Ovary (tissue), 9 donors: Measurements from ENCODE around the gene TSPAN6. TPM values are rescaled to one million over a fixed set of nuclear protein-coding genes. Genes with fewer than 3 reads are reported as not detected.

Experiments
- DNase-seq, 5 donors: peaks; one replicate each; pipeline ENCODE4 v3.0.0-alpha.2; 2019 to 2020
- H3K27ac ChIP-seq, 2 donors: fragments of 200-600 bp; one replicate each; pipeline versions ENCODE4 v1.5.1 to v1.8.0; 2019 to 2022
- H3K27me3 ChIP-seq: fragments of 200-600 bp; one replicate; pipeline ENCODE4 v1.8.0; 2022
- H3K36me3 ChIP-seq: fragments of 200-600 bp; sonication (generic); one replicate; pipeline ENCODE4 v1.5.1; 2019
- H3K4me1 ChIP-seq: one replicate; pipeline ENCODE4 v1.8.1; 2013; ENCODE audit warnings: mild to moderate bottlenecking, moderate library complexity; ENCODE audit not compliant: insufficient read depth
- H3K4me3 ChIP-seq: fragments of 200-600 bp; sonication (generic); one replicate; pipeline ENCODE4 v1.5.1; 2017
- H3K9me3 ChIP-seq, 2 donors: fragments of 200-600 bp in 1 of 2; sonication (generic) in 1 of 2; one replicate each; pipeline versions ENCODE4 v1.5.1 to v1.8.1; 2013 to 2019; ENCODE audit warnings: mild to moderate bottlenecking in 1 of 2, moderate library complexity in 1 of 2
- EP300 ChIP-seq: sonication (generic); formaldehyde crosslinking; IDR thresholded peaks from one replicate; pipeline ENCODE4 v1.6.1; 2017; ENCODE audit warnings: antibody characterized with exemption
- POLR2A ChIP-seq: fragments of 450-650 bp; IDR thresholded peaks from one replicate; pipeline ENCODE4 v1.6.1; 2017; ENCODE audit warnings: antibody characterized with exemption, mild to moderate bottlenecking, moderate library complexity
- WGBS, 3 donors: extraction: QIAGEN DNeasy Blood & Tissue Kit in 1 of 3; methylation state at CpG; one replicate each; pipeline versions ENCODE4 v1.1.5 to v1.1.7; 2013 to 2017; 5-methylcytosine and 5-hydroxymethylcytosine counted together
- intact Hi-C, 4 donors: fragments of 100-400 bp; cut with DNase I; formaldehyde crosslinking; loops; one replicate each; pipeline versions ENCODE4 v1.11.0 to v1.15.1; 2022 to 2023
- polyA plus RNA-seq, 2 donors: library from polyadenylated mRNA; stranded (reverse); fragments of 200-250 nt in 1 of 2; fragments of 350-450 nt in 1 of 2; fragmentation: Illumina TruSeq in 1 of 2; extraction: RNeasy Lipid Tissue Mini Kit (QIAGEN cat#74804) in 1 of 2; gene quantifications; one replicate each; pipeline ENCODE4 v1.2.3, GENCODE V29; 2013 to 2014
- total RNA-seq, 7 donors: library from RNA; depleted of rRNA in 2 of 7; stranded (reverse); fragments of >200 nt in 2 of 7; fragmentation: NEBNext Ultra II Directional in 3 of 7; extraction: Animal tissue kit (Norgen Biotek cat#: 25700) in 3 of 7; gene quantifications; one replicate each; pipeline versions ENCODE4 v1.1.0 to v1.2.4, GENCODE V29; 2016 to 2023
- TF ChIP-seq, protein P1 (sequence below), 3 donors: fragments of 450-650 bp in 2 of 3; fragments of 200-600 bp in 1 of 3; IDR thresholded peaks; one replicate each; pipeline versions ENCODE4 v1.5.1 to v1.8.0; 2016 to 2022; ENCODE audit warnings: antibody characterized with exemption in 3 of 3, mild to moderate bottlenecking in 1 of 3
- donor health status: DM: no; HTN: no; CAD: no; lungs with moderate emphysema.
- donor health status: DM: no; HTN: no; CAD: no.
- donor health status: Bipolar disorder and iron deficiency.
- donor health status: DM: yes; HTN: yes; CAD: no.
- donor health status: DM: no; HTN: no; CAD: no.
- donor health status: DM: yes; HTN: yes; CAD: no.

The TSPAN6 gene
- total and polyA plus RNA-seq, 9 donors, result 41.2 to 70.8 (median 54.6) TPM

GRCh38 chrX:100623001-100623400, 13.6 kb downstream of the TSPAN6 start:
- intact Hi-C loops, result no loop called here
- Histone ChIP-seq H3K4me3 (no peak overlapping the region), H3K4me1 (no peaks in the 10 kb centered on the region), H3K27ac (no peak overlapping the region), H3K27me3 (no peaks in the 10 kb centered on the region), H3K9me3 (no peaks in the 10 kb centered on the region), H3K36me3 (no peaks in the 10 kb centered on the region)
- TF ChIP-seq EP300, result no peak
- TF ChIP-seq, protein P1, sequence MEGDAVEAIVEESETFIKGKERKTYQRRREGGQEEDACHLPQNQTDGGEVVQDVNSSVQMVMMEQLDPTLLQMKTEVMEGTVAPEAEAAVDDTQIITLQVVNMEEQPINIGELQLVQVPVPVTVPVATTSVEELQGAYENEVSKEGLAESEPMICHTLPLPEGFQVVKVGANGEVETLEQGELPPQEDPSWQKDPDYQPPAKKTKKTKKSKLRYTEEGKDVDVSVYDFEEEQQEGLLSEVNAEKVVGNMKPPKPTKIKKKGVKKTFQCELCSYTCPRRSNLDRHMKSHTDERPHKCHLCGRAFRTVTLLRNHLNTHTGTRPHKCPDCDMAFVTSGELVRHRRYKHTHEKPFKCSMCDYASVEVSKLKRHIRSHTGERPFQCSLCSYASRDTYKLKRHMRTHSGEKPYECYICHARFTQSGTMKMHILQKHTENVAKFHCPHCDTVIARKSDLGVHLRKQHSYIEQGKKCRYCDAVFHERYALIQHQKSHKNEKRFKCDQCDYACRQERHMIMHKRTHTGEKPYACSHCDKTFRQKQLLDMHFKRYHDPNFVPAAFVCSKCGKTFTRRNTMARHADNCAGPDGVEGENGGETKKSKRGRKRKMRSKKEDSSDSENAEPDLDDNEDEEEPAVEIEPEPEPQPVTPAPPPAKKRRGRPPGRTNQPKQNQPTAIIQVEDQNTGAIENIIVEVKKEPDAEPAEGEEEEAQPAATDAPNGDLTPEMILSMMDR (IDR thresholded peaks at IDR 0.05), result no peak
- TF ChIP-seq POLR2A, result no peak
- peak in 1 of 5 donors; percentile 19 for DNase-seq
- 43 to 48% (median 45%) methylated on average over 4 of the region's 4 CpGs for WGBS, 3 donors

DNA sequence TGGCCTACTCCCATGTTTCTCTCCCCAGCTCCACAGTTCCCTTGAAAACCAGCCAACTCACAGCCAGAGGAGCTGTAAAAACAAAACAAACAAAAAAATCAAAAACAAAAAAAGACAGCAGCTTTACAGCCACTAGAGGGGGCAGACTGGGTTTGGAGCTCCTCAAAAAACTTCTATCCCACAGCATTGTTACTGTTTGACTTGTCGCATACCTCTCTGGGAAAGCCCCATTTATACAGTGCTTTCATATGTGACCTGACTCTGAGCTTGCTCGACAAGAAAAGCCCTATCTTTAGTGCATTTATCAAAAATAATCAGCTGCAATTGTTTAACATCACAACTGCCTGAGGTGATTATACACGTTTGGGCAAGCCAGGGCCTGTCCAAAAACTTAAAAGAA, 21.6 kb downstream of the TSPAN6 start:
- 13 to 22% (median 15%) methylated on average over 3 of the region's 3 CpGs for WGBS, 3 donors
- DNase-seq, result peak in 4 of 5 donors; percentile 32 to 48 (median 46)
- Histone ChIP-seq H3K36me3 (no peaks in the 10 kb centered on the region), H3K4me1 (no peaks in the 10 kb centered on the region), H3K9me3 (no peaks in the 10 kb centered on the region), H3K4me3 (no peak overlapping the region), H3K27me3 (no peaks in the 10 kb centered on the region), H3K27ac (no peak overlapping the region)
- intact Hi-C loops, result no loop called here
- TF ChIP-seq, protein P1 (IDR thresholded peaks at IDR 0.05), result peak in 2 of 3 donors; percentile 27 to 48
- no peak for TF ChIP-seq EP300
- TF ChIP-seq POLR2A, result no peak

DNA sequence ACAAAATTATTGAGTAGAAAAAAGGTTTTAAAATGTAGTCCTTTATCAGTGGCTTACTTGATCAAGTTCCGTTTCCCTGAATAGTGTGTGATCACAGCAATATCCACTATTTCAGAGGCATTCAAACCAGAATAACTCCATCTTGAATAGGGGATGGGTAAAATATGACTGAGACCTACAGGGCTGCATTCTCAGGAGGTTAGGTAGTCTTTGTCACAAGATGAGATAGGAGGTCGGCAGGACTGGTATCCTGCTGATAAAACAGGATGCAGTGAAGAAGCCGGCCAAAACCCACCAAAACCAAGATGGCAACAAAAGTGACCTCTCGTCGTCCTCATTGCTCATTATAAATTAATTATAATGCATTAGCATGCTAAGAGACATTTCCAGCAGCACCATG, 24.7 kb downstream of the TSPAN6 start:
- 77 to 85% (median 78%) methylated on average over 5 of the region's 5 CpGs for WGBS, 3 donors
- H3K4me1 ChIP-seq, result no peaks in the 10 kb centered on the region
- no peaks in the 10 kb centered on the region for H3K9me3 ChIP-seq
- H3K4me3 ChIP-seq, result no peak overlapping the region
- no peak for TF ChIP-seq POLR2A
- TF ChIP-seq, protein P1 (IDR thresholded peaks at IDR 0.05), result no peak
- no peak for TF ChIP-seq EP300
- no peaks in the 10 kb centered on the region for H3K27me3 ChIP-seq
- no peak overlapping the region for H3K27ac ChIP-seq
- intact Hi-C loops, result loop anchor here in 1 of 4 donors (5.0 kb wide), 1 partner anchor 100 kb away; no protein-coding TSS in a partner anchor
- no peaks in the 10 kb centered on the region for H3K36me3 ChIP-seq
- DNase-seq, result no peak

GRCh38 chrX:100609591-100609990, 27.0 kb downstream of the TSPAN6 start:
- intact Hi-C loops, result loop anchor here in 1 of 4 donors (5.0 kb wide), 1 partner anchor 97 kb away; no protein-coding TSS in a partner anchor
- H3K27me3 ChIP-seq, result no peaks in the 10 kb centered on the region
- H3K4me3 ChIP-seq, result no peak overlapping the region
- no peaks in the 10 kb centered on the region for H3K4me1 ChIP-seq
- no peak for DNase-seq
- no peak overlapping the region for H3K27ac ChIP-seq
- no peaks in the 10 kb centered on the region for H3K9me3 ChIP-seq
- TF ChIP-seq EP300, result no peak
- TF ChIP-seq, protein P1 (IDR thresholded peaks at IDR 0.05), result peak in 1 of 3 donors; percentile 21
- H3K36me3 ChIP-seq, result no peaks in the 10 kb centered on the region
- WGBS, 3 donors, result 3 to 12% (median 10%) methylated on average over 1 of the region's 1 CpG
